HL-60 (cell line): Measurements from ENCODE around the gene LRSAM1.

Experiments
- CTCF ChIP-seq: IDR thresholded peaks from one replicate; pipeline ENCODE4 v1.5.1; 2011; ENCODE audit warnings: low read length, control low read depth, inconsistent platforms; ENCODE audit not compliant: insufficient read depth
- GABPA ChIP-seq: IDR thresholded peaks from 2 replicates; pipeline ENCODE4 v1.6.1; 2012; ENCODE audit warnings: low read depth
- POLR2AphosphoS5 ChIP-seq: IDR thresholded peaks from 2 replicates; pipeline ENCODE4 v1.6.1; 2012; ENCODE audit warnings: low read depth

- TF ChIP-seq CTCF (no peak), POLR2AphosphoS5 (no peak), GABPA (no peak)
Measured at GRCh38 chr9:127506117-127506813, 55.0 kb downstream of the LRSAM1 start.
